HG03025 (cell line): ENCODE results near the gene SWT1.

ENCODE experiments used
- ATAC-seq: cut with Tn5 transposase; IDR thresholded peaks from one replicate; pipeline ENCODE4 v1.9.1; 2021; ENCODE audit warnings: mild to moderate bottlenecking, moderate library complexity; ENCODE audit not compliant: unreplicated experiment, low FRiP score

SWT1 gene, protein sequence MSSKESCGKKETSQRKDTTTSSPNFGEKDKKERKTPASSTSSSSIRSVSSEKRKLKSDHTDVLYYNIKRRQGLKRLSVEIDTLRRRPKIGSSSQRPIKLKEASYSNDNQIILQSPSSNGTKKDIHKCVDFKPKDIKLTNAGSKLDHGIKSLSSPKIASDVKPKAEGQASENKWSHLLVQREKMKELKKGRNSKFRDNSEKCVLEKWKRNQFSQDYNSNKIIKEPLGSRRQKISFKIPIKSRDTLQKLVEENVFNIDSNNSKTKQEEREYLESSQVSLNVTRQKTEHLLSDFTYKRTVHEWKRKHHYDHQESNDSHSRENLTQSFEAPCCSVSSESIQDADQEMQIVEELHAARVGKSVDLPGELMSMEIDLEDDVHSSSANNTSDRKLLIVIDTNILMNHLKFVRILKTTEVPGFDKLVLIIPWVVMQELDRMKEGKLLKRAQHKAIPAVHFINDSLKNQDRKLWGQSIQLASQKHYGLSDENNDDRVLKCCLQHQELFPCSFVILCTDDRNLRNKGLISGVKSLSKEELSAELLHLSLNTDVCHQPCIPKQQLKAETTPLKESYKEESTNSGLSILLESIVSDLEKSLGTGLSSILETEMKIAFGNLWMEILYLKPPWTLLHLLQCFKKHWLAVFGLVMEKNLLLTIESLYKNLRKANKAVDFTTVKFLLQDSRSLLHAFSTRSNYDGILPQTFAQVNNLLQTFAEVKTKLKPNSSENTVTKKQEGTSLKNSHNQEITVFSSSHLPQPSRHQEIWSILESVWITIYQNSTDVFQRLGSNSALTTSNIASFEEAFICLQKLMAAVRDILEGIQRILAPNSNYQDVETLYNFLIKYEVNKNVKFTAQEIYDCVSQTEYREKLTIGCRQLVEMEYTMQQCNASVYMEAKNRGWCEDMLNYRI

DNA sequence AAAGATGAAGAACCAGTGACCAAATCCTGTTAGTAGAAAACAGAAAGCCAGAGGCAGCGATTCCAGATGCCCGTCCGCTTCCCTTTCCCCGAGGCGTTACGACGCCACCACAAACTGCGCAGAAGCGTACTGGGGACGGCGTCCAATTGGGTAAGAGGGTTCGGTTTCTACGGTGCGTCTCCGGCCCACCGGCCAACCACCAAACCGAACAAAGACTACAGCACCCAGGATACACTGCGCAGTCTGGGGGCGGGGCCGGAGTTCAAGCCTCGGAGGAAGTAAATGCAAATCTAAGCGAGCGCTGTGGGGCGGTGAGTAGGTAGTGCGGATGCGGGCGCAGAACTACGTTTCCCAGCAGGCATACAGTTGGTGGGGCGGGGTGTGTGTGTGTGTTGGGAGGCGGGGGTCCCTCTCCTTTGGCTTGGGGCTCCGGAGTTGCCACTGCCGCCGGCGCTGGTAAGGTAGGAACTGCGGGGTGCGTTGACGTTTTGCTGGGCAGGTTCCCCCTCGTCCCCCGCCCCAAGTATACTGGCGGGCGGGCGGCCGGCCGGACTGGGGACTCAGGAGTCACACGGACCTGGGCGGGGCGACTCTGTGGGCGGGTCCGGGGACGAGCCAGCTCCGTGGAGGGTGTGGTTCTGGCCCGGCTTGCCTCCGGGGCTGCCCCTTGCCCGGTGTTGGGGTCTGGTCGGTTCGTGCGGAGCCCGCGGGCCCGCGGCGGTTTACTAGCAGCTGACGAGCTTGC, at the start of gene SWT1, which contains the start of gene TRMT1L:
Gene SWT1, plus strand, starts transcription at position 314 of the 745 bp plus-strand sequence. CDS start 3,675 bp downstream, outside the sequence.
Gene TRMT1L, minus strand, starts transcription at position 100 of the 745 bp plus-strand sequence. CDS start 241 bp downstream, outside the sequence.
- ATAC-seq = peak; percentile 96

DNA sequence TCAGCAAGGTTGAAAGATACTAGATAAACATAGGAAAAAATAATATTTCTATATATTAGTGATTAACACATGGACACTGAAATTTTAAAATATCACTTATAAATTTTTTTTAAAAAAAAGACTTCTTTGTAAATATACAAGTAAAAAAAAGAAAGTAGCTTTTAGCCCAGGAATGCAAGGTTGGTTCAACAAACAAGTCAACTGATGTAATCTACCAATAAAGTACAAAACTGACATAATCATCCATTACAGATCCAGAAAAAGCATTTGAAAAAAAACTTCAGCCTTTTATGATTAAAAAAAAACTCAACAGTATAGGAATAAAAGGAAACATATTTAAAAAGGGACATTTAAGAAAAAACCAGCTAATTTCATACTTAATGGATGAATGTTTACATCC, 48.6 kb upstream of the SWT1 start:
- no peak for ATAC-seq

DNA sequence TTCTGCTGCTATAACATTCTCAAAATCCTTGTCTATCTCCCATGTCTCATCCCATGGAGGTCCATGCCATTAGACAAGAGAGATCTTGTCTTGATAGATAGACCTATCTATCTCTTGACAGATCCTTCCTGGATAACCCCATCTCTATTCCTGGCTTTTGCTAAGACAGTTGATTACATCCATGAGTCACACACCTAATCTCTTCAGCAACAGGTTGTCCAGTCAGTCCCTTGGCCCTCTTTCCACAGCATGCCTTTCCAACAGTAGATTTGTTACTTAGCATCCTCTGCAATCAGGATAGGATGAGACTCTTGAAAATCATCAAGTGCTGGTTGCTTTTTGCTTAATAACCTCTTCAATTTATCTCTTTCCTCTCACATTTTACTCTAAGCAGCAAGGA, 46.8 kb upstream of the SWT1 start:
- ATAC-seq = no peak

DNA sequence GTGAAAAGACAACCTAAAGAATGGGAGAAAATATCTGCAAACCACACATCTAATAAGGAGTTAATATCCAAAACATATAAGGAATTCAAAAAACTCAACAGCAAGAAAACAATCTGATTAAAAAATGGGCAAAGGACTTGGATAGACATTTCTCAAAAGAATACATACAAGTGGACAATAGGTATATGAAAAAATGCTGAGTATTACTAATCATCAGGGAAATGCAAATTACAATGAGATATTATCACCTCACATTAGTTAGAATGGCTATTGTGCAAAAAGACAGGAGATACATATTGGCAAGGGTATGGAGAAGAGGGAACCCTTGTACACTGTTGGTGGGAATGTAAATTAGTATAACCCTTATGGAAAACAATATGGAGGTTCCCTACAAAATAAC, 45.1 kb upstream of the SWT1 start:
- ATAC-seq = no peak

DNA sequence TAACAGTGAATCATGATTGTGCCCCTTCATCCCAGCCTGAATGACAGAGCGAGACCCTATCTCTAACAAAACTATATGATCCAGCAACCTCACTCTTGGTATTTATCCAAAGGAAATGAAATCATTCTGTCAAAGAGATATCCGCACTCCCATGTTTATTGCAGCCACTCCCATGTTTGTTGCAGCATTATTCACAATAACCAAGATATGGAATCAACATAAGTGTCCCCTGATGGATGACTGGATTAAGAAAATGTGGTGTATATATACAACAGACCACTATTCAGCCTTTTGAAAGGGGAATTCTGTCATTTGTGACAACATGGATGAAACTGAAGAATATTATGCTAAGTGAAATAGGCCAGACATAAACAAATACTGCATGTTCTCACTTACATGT, 44.6 kb upstream of the SWT1 start:
- no peak for ATAC-seq

DNA sequence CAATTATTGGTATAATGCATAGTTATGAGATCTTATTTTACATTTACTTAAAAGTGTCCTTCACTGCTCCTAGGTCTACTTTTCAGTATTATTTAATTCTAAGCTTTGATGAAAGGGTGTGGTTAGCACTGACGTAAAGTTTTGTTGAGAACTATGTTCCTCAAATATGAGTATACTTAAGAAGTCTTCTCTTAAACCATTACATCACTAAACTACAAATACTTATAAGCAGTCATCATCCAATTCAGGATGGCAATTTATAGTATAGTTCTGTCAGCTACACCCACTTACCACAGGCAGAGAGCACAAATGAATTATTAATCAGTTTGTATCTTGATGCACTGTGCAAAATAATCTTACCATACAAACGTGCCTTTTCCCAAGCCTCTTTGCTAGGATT, 27.3 kb upstream of the SWT1 start:
- ATAC-seq = no peak

DNA sequence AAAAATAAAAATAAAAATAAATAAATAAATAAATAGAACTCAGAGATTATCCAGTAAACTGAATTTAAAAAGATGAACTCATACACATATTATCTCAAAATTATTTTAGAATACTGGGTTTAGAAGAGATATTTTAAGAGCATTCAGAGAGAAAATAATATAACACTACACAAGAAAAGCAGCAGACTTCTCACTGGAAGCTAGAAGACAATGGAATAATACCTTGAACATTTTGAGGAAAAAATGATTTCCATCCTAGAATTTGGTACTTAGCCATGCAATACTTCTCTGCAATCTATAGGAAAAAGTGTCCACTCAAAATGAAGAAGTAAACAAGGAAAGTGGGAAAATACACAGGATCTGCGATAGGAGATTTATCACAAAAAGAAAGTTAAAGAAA, 24.4 kb upstream of the SWT1 start:
- ATAC-seq = no peak

DNA sequence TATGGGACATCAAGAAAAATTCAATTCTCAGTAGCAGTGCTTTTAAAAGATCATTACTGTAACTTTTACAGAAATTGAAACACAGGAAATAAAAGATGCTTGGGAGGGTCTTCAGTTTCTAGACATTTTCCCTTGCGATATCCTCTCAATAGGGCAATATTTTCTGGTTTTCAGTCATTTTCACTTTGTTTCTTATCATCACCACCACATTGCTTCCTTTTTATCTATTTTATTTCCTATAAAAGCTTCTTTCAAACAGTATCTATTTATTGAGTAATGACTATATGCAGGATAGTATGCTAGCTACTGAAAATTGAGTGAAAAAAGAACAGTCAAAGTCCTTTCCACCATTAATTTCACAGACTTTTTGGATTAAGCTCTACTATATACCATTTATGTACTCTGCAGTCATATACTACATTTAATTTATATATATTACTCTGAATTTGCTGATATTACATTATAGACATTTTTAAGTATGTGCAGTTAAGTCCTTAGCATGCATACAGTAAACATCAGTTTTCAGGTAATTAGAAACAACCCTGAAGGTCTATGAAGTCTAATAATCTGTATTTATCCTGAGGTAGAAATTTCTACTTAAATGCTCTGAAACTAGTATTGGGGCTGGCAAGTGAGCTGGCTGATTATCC, 18.9 kb upstream of the SWT1 start:
- ATAC-seq = no peak

DNA sequence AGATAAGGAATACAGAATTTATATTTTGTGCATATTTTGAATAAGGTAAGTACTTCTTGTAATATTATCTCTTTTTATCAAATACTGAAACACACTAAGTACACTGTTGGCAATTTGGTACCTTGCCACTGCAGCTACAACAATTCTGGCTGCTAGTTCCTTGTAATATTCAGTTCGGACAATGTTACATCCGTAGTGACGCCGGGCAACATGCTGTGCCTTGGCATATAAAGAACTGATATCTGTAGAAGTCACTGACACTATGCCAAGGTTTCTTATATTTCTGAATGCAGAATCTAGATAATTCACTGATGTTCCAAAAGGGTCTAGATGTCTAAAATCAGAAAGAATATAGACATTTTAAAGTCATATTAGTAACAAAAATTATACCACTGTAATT, 17.7 kb upstream of the SWT1 start:
- no peak for ATAC-seq

DNA sequence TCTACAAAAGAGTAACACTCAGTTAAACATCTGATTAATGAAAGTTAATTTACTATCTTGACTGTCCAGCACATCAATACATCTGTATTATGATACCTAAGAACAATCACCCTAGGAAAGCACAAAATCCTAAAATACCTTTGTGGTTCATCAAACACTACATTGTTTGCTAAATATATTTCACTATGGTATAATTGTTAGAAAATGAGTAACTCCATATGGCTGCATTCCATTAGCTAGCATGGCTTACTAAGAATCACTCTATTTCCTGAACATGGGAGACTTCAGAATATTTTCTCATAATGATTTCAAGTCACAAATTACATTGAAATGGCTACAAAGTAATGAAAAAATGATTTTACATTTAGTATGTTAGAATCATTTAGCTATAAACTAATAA, 12.7 kb upstream of the SWT1 start:
- ATAC-seq = no peak

DNA sequence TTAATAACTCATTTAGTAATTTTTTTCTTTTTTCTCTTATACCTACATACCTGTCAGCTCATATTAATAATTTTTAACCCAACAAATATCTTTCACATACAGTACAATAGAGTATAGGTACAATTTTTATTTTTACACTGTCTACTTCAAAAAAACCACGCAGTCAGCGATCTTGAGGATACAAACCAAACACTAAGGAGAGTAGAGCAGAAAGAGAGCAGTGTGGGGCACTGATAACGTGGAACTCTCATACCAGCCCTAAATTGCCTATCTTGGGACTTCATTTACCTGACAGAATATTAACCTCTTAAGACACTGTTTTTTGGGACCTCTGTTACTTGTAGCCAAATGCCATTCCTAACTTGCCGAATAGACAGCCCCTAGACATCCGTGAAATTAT, 5.8 kb upstream of the SWT1 start:
- no peak for ATAC-seq

DNA sequence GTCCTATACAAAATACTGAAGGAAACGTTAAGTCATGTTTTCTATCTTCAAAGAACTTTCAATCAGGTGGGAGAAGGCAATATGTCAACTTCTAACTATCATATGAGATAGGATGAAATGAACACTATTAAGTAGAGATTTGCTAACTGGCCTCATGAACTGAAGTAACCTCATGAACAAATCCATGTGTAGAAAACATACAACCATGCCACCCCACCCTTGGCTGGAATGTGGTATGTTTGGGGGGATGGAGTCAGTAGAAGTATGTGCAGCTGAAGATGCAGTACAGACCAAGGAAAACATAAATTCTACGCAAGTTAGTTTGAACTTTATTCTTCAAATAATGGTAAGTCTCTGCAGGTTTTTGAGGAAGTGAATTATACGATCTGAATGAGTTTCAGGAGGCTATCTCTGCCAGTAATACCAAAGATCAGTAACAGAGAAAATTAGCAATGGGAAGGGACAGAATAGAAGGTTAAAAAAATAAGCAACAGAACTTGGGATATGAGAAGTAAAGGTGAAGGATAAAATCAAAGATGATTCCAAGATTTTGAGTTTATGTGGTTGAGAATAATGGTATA, 4.7 kb upstream of the SWT1 start:
- no peak for ATAC-seq

DNA sequence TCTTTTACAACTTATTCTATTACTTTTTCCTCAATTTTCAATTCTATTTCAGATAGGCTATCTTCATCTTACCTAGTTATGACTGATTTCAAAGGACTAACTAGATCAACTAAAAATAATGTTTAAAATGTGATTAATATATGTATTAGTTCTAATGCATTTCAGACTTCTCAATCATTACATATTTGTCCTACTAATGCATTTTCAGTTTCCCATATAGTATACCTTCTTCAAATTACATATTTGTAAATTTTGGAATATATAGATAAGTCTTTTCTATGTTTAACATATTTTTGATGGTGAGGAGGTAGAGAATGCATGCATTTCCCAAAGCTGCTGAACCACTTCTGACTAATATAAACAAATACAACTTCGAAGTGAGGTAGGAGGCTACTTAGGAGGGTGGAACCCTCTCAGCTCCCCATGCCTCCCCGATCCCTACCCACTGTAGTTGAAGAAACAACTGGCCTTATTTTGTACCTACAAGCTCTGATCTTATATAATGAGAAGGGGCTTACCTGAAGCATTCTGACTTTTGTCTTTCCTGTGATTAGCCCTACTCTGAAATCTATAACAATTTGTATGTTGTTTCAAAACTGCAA, 2.0 kb upstream of the SWT1 start:
- ATAC-seq = no peak

DNA sequence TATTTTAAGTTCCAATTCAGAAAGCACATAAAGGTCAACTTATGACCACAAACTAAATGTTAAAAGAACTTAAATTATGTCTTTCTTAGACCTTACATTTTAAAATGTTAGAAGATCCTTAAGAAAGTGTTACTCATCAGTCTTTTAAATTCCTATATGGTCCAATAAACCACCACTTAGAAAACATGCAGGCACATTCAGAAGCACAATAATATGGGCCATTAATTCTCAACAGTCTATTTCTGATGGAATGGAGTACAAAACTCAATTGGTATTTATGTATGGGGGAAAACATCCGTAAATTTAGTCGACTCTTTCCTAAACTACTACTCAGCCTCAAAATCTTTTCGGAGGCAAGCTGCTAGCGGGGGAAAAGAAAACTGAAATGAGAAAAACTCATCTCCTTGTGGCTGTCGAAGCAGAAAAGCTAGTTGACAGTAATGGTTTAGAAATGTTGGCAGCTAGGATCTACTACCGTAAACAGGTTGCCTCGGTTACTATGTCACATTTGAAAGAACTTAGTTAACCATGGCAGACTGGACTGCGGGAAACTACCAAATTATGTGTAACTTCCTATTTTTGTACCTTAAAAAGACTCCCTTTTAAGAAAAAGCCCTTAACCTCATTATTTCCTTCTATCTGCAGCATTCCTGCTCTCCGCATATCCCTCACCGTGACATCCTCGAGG, 1.2 kb upstream of the SWT1 start:
- ATAC-seq = no peak

DNA sequence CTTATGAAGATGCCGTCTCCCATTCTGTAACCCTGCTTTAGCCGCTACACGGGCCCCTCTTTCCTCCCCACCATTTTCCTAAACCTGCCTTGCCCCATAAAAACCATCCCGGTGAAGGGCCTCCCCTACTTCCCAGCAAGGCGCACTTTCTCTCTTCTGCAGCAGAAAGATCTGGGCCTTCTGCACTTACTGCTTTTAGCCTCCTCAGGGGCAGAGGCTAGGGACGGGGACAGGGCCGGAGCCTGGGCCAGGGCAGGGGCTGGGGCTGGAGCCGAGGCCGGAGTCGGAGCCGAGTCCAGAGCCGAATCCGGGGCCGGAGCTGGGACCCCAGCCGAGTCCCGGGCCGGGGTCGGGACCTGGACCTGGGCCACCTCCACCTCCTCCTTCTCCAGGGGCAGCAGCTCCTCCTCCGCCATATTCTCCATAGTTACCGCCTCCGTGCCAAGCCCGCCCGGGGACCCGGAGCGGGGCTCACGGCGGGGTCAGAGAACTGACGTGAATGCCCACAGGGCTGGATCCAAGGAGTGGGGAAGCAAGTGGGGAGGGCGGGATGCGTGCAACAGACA, 596 bp upstream of the SWT1 start:
- ATAC-seq = peak; percentile 21

DNA sequence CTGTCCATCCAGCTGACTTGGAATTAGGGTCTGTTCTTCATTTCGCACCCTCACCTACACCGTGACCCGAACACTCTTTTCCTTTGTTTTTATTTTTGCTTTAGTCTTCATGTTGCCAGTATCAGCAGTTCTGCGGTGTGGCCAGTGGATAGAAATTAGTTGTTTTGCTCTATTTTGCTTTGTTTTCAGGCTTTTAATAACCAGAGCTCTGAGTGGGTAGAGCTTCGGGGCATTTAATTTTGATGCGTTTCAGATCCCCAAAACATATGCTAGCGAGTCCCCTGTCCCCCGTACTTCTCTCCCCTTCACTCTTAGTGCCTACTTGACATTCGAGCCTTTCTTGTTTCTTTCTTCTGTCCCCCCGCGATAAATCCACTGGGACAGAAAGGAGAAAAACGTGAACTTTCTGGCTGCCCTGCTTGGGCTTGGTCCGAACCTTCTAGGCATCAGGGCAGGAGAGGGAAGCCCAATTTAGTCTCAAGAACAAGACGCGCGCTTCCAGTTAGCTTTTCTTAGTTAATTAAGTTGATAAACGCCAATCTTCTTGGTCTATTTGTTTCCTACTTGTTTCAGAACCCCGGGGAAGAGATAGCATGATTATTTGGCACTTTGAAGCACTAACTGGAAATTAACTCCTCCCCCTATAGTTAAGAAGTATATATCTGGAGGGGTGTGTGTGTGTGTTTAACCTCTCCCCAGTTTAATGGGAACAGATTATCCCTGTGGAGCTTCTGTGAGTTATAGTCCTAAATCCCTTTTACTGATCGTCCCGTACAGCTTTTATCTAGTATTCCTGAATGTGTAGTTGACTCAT, 839 bp downstream of the SWT1 start:
- ATAC-seq = no peak

DNA sequence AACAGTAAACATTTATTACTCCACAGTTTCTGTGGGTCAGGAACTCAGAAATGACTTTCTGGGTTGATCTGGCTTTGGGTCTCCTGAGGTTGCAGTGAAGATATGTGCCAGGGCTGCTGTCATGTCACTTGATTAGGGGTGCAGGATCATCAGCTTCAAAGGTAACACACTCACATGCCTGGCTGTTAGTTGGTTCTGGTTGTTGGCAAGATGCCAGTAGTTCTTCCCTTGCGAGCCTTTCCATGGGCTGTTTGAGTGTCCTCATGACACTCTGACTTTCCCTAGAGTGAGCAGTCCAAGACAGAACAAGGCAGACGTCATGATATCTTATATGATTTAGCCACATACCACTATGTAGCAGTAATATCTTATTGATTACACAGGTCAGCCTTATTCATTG, 1.8 kb downstream of the SWT1 start:
- ATAC-seq = no peak

DNA sequence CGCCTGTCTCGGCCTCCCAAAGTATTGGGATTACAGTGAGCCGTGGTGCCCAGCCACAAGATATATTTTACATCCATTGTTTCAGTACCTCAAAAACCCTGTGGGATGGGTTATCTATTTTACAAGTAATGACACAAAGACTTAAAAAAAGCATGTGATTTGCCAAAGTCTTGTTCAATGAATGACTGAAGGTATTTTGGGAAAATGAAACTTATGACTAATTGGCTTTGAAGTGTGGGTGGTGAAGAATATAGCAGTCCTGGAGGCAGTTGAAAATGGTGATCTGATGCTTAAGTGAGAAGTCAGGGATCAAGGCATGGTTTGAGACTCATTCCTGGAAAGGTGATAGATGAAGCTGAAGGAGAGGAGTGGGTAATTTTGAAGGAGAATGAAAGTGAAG, 3.0 kb downstream of the SWT1 start:
- ATAC-seq = no peak
